HG03135 (cell line): ENCODE data around the gene WWC2.
"Not testable (repeated sequence)": the region's sequence is repeated elsewhere in the genome, so short reads cannot be mapped to it uniquely, and the experiment has no call there.

Source experiments
- ATAC-seq: cut with Tn5 transposase; IDR thresholded peaks from one replicate; pipeline ENCODE4 v1.9.1; 2021; ENCODE audit warnings: mild to moderate bottlenecking, moderate library complexity; ENCODE audit not compliant: unreplicated experiment

Gene WWC2

DNA sequence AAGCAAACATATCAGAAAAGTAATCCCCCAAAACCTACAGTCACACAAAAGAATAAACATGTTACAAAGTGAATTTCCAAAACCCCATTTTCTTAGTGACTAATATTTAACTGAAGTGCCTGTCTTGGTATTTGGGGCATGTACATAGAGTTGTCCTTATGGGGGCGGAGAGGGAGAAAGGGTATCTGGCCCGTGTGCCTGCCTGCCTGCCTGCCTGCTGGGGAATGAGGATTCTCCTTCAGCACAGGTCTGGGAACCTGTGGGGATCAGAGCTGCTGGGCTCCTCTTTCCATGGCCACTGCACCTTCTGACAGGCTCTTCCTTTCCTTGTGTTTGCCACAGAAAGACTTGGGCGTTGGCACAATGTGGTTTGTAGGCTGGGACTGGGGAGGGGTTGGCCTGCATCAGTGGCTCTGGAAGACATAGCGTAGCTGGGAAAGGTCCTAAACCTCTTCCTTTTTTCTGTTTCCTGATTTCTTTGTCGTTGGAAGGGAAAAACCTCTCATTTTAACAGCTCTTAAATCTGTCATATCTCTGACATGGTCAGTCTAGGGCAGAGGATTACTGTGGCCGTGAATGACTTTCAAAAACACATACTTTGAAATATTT is 94.8 kb downstream of the WWC2 start:
- not testable (repeated sequence) for ATAC-seq

DNA sequence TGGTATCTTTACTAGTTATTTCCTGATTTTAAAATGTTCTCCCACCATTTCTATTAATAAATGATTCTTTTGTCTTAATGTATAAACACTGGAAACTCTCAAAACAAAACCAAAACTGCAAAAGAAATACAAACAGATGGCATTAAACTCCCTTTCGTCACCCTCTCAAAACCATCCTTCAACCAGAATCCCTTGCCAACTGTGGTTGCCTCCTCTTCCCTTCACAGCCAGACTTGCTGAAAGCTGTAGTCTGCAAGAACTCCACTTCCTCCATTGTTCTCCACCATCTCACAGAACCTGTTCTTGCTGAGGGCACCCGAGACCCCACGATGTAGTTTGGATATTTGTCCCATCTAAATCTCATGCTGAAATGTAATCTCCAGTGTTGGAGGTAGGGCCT is 96.5 kb downstream of the WWC2 start:
- ATAC-seq, result no peak

DNA sequence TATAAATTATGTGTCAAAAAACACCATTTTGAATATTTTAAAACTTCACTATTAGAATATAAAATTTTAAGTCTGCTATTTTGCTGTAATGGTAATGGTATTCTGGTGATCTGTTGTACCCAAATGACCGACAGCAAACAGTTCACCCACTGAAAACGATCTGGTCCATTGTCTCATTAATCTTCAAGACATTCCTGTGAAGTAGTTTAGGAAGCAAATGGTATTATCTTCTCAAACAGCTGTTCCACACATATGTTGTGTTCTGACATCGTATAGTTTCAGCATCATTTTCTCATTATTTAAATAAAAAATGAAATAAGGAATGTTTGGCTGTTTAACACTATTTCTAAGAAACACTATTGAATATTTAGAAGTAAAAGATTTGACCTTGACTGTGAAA is 98.1 kb downstream of the WWC2 start:
- ATAC-seq, result no peak

DNA sequence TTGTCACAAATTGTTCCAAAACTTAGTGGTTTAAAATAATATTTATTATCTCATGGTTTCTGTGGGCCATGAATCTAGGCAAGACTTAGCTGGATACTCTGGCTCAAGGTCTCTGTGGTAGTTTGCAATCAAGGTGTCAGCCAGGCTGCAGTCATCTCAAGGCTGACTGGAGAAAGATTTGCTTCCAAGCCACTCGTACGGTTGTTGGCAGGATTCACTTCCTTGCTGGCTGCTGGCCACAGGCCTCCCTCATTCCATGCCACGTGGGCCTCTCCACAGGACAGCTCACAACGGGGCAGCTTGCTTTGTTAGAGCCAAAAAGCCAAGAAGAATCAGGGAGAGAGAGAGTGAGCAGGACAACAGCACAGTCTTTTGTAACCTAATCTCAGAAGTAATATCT is 101.4 kb downstream of the WWC2 start:
- ATAC-seq, result no peak

DNA sequence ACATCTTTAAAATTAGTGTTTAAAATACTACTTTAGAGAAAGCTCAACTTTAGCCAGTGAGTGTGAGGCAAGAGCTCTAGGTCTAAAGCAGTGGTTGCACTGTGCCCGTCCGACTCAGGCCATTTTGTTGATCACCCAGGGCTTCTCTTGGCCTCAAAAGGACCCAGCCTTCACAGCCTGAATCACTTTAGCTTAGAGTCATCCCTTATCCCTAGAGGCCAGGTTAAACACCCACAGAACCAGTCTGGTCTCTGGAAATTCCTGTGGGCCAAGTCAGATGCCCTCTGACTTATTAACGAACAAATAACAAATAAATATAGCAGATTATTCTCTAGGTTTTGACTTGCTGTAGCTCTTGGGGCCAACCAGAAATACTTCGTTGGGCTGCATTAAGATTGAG is 102.3 kb downstream of the WWC2 start:
- no peak for ATAC-seq

DNA sequence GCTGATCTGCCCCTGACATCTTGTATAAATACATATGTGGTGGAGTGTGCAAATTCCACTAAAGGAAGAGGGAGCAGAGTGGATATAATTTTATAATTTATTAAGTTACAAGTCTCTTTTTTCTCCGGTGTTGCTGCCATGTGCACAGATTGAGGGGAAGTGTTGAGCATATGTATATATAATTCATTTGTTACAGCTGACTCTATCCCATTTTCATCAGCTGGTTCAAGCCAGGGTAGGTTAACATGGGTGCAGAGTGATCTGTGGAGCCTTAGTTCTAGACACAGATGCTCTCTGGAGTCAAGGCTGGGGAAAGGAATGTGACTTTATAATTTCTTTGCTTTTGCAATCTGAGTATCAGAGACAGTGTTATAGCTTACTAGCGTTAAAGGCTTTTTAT is 103.5 kb downstream of the WWC2 start:
- ATAC-seq, result no peak

DNA sequence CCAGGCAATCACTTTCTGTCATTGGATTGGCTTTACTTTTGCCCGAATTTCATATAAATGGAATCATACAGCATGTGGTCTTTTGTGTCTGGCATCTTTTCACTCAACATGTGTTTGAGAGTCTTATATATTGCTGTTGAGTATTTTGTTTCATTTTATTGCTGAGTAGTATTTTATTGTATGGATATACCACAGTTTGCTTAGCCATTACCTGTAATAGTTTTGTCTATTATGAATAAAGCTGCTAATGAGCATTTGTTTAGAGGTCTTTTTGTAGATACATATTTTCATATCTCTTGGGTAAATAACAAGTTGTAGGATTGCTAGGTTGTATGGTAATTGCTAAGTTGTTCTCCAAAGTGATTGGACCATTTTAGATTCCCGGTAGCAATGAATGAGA is 105.7 kb downstream of the WWC2 start:
- no peak for ATAC-seq

DNA sequence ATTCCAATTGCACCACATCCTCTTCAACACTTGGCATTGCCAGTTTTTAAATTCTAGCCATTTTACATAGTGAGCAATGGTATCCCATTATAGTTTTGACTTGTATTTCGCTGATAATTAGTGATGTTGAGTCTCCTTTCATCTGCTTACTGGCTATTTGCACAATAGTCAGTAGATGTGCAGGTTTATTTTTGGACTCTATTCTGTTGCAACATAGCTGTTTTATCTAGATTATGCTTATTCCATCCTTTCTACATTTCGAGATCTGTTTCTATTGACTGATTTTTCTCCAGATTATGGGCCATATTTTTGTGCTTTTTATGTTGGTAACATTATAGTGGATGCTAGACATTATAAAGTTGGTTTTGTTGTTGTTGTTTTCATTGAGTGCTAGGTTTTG is 106.1 kb downstream of the WWC2 start:
- ATAC-seq, result no peak

DNA sequence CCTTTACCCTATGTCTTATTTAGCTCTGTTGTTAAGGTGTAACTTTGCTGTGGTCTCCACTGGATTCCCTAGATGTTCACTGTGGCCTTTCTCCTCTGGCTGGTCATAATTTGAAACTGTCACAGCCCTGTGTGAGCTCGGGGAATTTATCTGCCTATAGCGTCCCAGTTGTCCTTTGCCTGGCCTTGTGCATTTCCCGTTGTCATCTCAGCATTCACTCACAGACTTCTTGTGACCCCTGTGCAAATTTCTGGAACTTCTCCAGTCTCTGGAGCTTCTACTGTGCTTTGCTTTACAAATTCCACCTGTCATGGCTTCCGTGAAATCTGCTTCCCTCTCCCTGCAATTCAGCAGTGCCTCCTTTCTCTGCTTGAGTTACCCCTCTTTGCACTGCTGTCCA is 106.7 kb downstream of the WWC2 start:
- ATAC-seq, result no peak

DNA sequence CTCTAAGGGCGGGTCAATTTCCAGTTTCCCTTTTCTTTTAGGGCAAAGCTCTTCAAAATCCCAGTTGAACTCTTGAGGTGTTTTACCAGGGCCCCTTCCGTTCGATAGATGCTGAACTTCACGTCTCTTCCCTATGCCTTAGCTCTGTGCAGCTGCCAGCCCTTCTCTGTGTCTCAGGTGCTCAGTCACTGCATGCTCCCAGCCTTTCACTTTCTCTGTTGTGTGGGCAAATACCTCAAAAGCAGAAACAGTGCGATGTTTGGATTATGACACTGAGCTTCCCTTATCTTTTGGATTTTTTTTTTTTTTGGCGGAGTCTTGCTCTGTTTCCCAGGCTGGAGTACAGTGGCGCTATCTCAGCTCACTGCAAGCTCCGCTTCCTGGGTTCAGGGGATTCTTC is 112.5 kb downstream of the WWC2 start:
- no peak for ATAC-seq

DNA sequence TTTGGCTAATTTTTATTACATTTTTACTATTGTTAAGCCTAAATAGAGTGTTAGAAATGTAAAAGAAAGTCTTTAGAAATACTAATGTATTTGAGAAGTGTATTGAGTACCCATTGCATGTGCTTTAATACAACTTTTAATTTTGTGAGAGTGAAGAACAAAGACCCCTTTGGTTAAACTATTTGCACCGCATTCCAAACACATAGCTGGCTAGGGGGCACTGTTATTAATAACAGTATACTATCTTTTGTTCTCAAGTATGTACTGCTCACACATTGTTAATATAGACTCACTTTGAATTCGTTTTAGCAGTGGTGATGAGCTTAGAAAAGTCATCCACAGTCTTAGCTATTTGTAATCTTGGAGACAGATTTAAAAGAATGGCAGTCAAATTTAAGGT is 114.9 kb downstream of the WWC2 start:
- no peak for ATAC-seq

DNA sequence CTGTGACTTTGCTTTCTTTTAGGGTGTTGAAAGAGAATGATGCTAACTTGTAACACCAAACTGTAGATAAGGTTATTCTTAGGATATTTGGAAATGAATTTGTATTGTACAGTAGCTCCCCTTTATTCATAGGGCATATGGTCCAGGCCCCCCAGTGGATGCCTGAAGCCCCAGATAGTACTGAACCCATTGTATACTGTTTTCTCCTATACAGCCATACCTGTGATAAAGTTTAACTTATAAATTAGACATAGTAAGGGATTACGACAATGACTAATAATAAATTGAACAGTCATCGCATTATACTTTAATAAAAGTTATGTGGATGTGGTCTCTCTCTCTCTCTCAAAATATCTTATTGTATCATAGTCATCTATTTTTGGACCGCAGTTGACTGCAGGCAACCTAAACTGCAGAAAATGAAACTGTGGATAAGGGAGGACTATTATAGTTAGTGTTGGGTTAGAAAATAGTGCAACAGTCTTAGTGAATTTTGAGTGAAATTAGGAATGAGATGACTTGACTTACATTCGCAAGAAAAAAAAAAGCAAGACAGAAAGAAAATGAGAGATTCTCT is 115.9 kb downstream of the WWC2 start:
- ATAC-seq, result no peak

DNA sequence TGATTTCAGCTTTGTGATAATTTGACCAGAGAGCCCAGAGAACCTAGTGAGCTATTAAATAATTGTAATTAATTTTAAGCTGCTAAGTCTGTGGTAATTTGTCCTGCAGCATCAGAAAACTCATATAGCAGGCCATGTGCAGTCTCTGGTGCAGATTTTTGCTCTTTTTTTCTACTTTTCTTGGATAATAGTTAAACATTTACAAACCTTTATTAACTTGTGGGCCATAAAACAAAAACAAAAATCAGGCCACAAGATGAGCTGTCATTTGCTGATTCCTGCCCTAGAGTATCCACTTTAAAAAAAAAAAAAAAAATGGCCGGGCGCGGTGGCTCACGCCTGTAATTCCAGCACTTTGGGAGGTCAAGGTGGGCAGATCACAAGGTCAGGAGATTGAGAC is 121.2 kb downstream of the WWC2 start:
- ATAC-seq, result no peak

DNA sequence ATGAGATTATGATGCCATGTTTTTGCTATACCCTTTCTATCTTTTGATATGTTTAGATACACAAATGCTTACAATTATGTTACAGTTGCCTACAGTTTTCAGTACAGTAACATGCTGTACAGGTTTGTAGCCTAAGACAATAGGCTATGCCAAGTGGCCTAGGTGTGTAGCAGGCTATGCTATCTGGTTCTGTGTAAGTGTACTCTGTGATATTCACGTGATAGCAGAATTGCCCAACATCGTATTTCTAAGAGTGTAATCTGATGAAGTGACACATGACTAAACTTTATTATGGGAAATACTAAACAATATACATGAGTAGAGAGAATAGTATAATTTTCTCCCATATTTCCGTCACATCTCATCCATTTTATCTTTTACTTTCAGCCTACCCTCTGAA is 124.0 kb downstream of the WWC2 start:
- no peak for ATAC-seq

DNA sequence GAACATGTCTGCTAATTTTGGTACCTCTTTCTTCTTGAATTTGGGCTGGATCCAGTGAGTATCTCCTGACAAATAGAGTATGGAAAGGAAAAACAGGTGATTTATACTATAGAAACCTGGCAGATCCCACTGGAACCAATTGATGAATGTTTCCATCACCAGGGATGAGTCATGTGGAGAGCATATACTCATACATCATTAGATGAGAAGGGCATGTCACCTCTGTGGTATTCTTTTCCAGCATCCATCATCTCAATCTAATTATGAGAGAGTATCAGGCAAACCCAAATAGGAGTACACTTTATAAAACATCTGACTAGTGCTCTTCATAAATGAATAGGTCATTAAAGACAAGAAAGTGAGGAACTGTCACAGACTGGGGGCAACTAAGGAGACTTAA is 130.3 kb downstream of the WWC2 start:
- ATAC-seq, result no peak

DNA sequence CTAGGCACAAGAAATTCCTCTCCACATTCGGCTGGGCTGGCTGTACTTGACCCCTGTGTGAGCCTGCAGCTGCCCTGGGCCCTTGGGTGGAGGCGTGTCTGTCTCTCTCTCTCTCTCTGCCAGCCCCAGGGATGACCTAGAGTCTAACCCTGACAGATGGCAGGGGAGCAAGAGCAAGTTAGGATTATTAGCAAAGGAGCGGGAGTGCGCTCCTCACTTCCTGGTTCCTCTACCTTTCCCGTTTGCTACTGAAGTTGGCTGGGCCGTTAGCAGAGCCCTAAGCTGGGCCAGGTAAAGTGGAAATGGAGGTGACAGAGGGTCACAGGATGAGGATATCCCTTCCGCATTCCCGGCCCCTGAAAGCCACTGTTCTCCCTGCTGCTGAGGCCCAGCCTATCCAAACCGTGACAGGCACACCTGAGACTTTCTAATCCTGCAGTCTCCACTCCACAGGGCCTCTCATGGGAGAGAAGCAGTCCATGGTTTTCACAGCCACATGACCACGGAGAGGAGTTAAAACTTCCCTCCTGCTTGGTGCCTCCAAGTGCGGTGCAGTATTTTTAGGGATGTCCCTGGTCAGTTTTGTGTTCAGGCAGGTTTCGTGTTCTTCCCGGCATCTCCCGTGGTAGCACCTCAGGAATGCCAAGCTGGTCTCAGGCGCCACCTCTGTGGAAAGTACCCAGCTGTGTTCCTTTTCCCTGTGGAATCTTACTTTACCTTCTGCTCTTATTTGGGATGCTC is 141.7 kb downstream of the WWC2 start:
- ATAC-seq, result no peak

DNA sequence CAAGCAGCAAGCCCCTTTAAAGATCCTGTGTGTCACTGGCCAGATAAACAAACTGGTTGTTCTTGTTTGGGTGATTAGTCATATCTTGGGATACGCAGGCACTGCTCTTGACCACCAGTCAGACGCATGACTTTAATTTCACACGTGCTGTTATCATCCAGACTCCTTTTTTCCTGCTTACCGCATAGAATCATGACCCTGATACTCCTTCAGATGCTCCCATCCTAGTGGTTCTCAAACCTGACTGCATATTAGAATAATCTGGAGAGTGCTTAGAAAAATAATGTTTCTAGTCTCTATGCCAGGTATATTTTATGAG is 142.2 kb downstream of the WWC2 start:
- no peak for ATAC-seq

DNA sequence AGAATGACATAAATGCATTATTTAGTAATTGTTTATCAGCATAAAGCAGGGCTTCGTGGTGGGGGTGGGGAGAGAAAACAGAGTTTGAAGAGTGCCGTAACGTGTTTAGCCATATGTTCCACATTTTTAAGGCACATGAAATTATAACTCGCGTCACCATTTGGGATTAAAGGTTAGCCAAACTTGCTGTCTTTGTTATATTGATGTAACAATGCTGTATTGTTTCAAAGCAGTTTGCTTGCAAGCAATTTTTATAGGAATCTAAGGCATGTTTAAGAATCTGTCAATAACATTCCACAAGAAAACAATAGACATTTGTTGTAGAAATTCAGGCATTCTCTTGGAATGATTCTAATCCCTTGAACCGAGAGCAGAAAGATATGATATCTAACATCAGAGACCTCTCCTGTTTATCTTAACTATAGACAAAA is 142.7 kb downstream of the WWC2 start:
- ATAC-seq, result no peak

DNA sequence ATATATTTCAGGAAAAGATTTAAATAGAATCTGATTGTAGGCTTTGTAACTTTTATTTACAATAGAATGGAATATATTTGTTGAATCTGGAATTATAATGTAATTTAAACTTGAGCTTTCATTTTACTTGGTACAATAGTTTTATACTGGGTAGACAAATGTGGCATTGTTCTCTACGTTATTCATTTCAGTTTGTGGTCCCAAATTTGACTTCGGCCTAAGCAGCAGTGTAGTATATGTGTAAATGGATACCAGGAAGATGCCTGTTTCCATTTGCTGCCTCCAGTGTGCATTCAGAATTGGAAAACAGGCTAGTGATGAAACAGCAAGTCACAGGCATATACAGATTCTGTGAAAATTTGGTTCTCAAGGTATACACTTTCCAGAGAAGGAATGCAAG is 143.2 kb downstream of the WWC2 start:
- ATAC-seq, result no peak

DNA sequence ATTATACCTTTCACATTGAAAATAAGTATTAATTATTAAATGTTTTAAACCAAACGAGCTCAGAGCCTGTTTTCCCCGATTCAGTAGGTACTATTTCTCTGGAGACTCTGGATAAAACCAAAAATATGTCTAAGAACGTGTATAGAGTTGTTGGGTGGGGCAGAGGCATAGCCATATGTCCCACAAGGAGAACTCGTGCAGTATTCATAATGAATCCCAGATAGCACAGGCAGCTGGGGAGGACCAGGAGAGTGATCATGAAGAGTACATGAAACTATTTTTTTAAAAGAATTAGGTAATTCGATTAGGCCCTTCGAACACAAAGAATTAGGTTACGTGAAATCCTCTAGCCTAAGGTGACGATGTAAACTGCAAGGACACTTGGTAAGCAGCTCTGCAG is 145.0 kb downstream of the WWC2 start:
- ATAC-seq, result no peak

DNA sequence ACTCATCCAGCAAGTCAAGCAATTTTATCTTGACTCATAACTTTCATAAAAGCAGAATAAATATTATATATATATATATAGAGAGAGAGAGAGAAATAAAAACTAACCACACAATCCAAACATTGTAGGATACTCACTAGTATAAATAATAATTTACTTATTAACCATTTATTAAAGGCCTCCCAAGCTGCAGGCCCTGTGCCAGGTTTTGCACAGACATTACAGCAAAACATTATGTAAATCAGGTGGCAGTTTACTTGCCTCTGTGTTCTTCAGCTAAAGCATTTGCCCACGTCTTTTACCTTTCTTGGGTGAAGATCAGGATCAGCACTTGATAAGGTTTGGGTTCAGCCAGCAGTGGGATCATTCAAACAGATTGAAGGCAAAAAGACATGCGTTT is 145.4 kb downstream of the WWC2 start:
- no peak for ATAC-seq

DNA sequence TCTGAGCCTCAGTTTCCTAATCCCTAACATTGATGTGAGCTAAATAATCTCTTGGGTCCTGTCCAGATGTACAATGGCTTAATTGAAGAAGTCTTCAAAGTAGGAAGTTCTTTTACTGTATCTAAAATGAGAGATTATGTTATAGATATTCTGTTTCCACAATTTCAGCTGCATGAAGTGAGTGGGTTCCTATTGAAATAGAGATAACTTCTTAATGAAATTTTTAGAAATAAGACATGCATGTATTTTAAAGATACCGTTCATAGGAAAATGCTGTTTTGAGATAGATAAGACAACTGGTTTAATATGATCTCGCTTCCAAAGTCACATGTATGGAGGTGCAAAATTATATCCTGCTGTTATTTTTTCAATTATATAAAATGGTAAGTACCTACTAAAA is 149.1 kb downstream of the WWC2 start:
- no peak for ATAC-seq

DNA sequence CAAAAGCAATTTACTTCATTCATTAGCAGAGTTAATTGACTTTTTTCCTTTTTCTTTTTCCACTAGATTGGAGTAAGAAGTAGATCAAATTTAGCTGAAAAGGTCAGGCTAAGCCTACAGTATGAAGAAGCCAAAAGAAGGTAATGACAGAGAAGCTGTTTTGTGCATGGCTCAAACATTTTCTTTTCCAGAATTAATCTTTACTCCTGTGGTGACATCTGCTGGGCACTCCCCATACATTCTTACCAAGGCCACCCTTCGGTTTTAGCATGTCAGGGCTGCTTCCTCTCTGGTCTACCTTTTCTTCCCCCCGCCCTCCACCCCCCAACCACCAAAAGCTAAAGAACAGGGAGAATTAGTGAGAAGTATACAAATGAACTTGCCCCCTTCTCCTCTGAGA is 150.8 kb downstream of the WWC2 start:
- no peak for ATAC-seq
